ENCODE results near the gene BTG2.

GRCh38 chr1:203323587-203323986 is 18.3 kb downstream of the BTG2 start:
- TF ChIP-seq CTCF (IDR thresholded peaks at IDR 0.05) = no peak
- TF ChIP-seq POLR2AphosphoS5 (IDR thresholded peaks at IDR 0.05) = no peak
- TF ChIP-seq POLR2A (IDR thresholded peaks at IDR 0.05) = no peak
